ENCODE measurements around the gene FAM209B. TPM values are rescaled to one million over a fixed set of nuclear protein-coding genes. Genes with fewer than 3 reads are reported as not detected.

Gene FAM209B
- total RNA-seq, 4 donors from 2014 or later = not detected

GRCh38 chr20:56565511-56565910, 32.5 kb downstream of the FAM209B start:
- no peak for TF ChIP-seq CTCF (IDR thresholded peaks at IDR 0.05)
- no peak for ATAC-seq (ENCODE audit: low FRiP score)
- no peak for DNase-seq (ENCODE audit: low spot score)

- DNase-seq (ENCODE audit: low spot score) (no peak), ATAC-seq (ENCODE audit: low FRiP score) (no peak)
- TF ChIP-seq CTCF (IDR thresholded peaks at IDR 0.05) = no peak
These were observed 33.6 kb downstream of the FAM209B start for GRCh38 chr20:56566621-56567020.

GRCh38 chr20:56570832-56571231, 37.8 kb downstream of the FAM209B start:
- ATAC-seq (ENCODE audit: low FRiP score) = no peak
- no peak for DNase-seq (ENCODE audit: low spot score)
- no peak for TF ChIP-seq CTCF (IDR thresholded peaks at IDR 0.05)

- ATAC-seq (ENCODE audit: low FRiP score) = peak; percentile 44
- no peak for TF ChIP-seq CTCF (IDR thresholded peaks at IDR 0.05)
These were observed 39.1 kb downstream of the FAM209B start for GRCh38 chr20:56572172-56572571.

GRCh38 chr20:56573986-56574385, 40.9 kb downstream of the FAM209B start:
- ATAC-seq (ENCODE audit: low FRiP score) = no peak
- TF ChIP-seq CTCF (IDR thresholded peaks at IDR 0.05) = no peak
- DNase-seq (ENCODE audit: low spot score) = no peak

More at GRCh38 chr20:56572172-56572571, 39.1 kb downstream of the FAM209B start:
- DNase-seq (ENCODE audit: low spot score) = no peak

GRCh38 chr20:56574531-56575142, 41.6 kb downstream of the FAM209B start:
- no peak for TF ChIP-seq CTCF (IDR thresholded peaks at IDR 0.05)
- ATAC-seq (ENCODE audit: low FRiP score) (no peak), DNase-seq (ENCODE audit: low spot score) (no peak)

- no peak for ATAC-seq (ENCODE audit: low FRiP score)
- no peak for DNase-seq (ENCODE audit: low spot score)
- no peak for TF ChIP-seq CTCF (IDR thresholded peaks at IDR 0.05)
These were observed 42.1 kb downstream of the FAM209B start for GRCh38 chr20:56575157-56575556.

Data from omental fat pad (tissue), 4 donors.